B cell (primary cell): Measurements from ENCODE around the gene PPP6R2. TPM values are rescaled to one million over a fixed set of nuclear protein-coding genes. Genes with fewer than 3 reads are reported as not detected.

Experiments used
- ATAC-seq: fragments of 200-7000 bp; cut with Tn5 transposase; one replicate; pipeline ENCODE4 v1.10.0; 2021; ENCODE audit warnings: low read depth, mild to moderate bottlenecking, moderate number of reproducible peaks, moderate library complexity
- CTCF ChIA-PET: fragments of 350-600 bp; sonication (Branson Sonifier 250); formaldehyde crosslinking; loops from one replicate; lab custom pipeline; 2021; ENCODE audit warnings: antibody characterized with exemption, inconsistent platforms; lab: Charles Lee
- POLR2A ChIA-PET: fragments of 350-600 bp; sonication (Branson Sonifier 250); formaldehyde crosslinking; loops from one replicate; lab custom pipeline; 2021; ENCODE audit warnings: antibody characterized with exemption; lab: Charles Lee
- DNase-seq: peaks from one replicate; pipeline ENCODE4 v3.0.0; 2013
- H2AFZ ChIP-seq: 2 replicates; pipeline ENCODE4 v1.6.1; 2012; ENCODE audit warnings: mild to moderate bottlenecking, low read depth, low read length; ENCODE audit not compliant: insufficient read depth, poor library complexity, severe bottlenecking
- H3K27ac ChIP-seq, 2 donors: 1 replicate in 1 of 2; 2 replicates in 1 of 2; pipeline ENCODE4 v1.5.1; 2012 to 2013; ENCODE audit warnings: low read length in 2 of 2, mild to moderate bottlenecking in 2 of 2, moderate library complexity in 1 of 2
- H3K27me3 ChIP-seq, 4 experiments: fragments of 200-600 bp in 1 of 4; sonication (generic) in 1 of 4; replicated peaks in 1 of 4; 1 replicate in 2 of 4; 2 replicates in 2 of 4; pipeline versions ENCODE4 v1.6.1 to v1.7.0; 2013 to 2016; ENCODE audit warnings: low read length in 3 of 4, mild to moderate bottlenecking in 2 of 4, mixed read lengths in 1 of 4, moderate library complexity in 1 of 4; ENCODE audit not compliant: insufficient read depth in 4 of 4, control insufficient read depth in 3 of 4; ENCODE audit errors: control extremely low read depth in 1 of 4
- H3K36me3 ChIP-seq, 2 experiments: replicated peaks in 1 of 2; 1 replicate in 1 of 2; 2 replicates in 1 of 2; pipeline versions ENCODE4 v1.6.1 to v1.7.1; 2013; ENCODE audit warnings: low read length in 1 of 2; ENCODE audit not compliant: insufficient read depth in 2 of 2, control insufficient read depth in 1 of 2; ENCODE audit errors: control extremely low read depth in 1 of 2, extremely low read depth in 1 of 2
- H3K4me1 ChIP-seq, 2 donors: fragments of 200-600 bp in 1 of 2; sonication (generic) in 1 of 2; 1 replicate in 1 of 2; 2 replicates in 1 of 2; pipeline versions ENCODE4 v1.5.1 to v1.6.1; 2013 to 2017; ENCODE audit warnings: low read length in 2 of 2; ENCODE audit not compliant: control insufficient read depth in 2 of 2, insufficient read depth in 2 of 2
- H3K4me2 ChIP-seq: replicated peaks from 2 replicates; pipeline ENCODE3; 2012; ENCODE audit warnings: mild to moderate bottlenecking, low read depth, low read length; ENCODE audit not compliant: poor library complexity, severe bottlenecking
- H3K4me3 ChIP-seq, 5 experiments: fragments of 200-600 bp in 1 of 5; sonication (generic) in 1 of 5; 1 replicate in 3 of 5; 2 replicates in 2 of 5; pipeline versions ENCODE4 v1.5.1 to v1.7.0; 2011 to 2016; ENCODE audit warnings: low read length in 4 of 5, mild to moderate bottlenecking in 4 of 5, low read depth in 2 of 5, control low read depth in 1 of 5, moderate library complexity in 1 of 5; ENCODE audit not compliant: insufficient read depth in 1 of 5; ENCODE audit errors: control extremely low read depth in 1 of 5, extremely low read depth in 1 of 5
- H3K79me2 ChIP-seq: fragments of 200-600 bp; sonication (generic); one replicate; pipeline ENCODE4 v1.6.0; 2016; ENCODE audit warnings: low read length; ENCODE audit not compliant: control insufficient read depth, insufficient read depth
- H3K9ac ChIP-seq: fragments of 200-600 bp; sonication (generic); 2 replicates; pipeline ENCODE4 v1.6.1; 2017; ENCODE audit warnings: mild to moderate bottlenecking, low read length, moderate library complexity
- H3K9me3 ChIP-seq, 3 donors: one replicate each; pipeline versions ENCODE4 v1.6.1 to v1.7.1; 2013; ENCODE audit warnings: low read length in 2 of 3; ENCODE audit not compliant: control insufficient read depth in 2 of 3, insufficient read depth in 1 of 3; ENCODE audit errors: control extremely low read depth in 1 of 3
- H4K20me1 ChIP-seq: 2 replicates; pipeline ENCODE4 v1.6.0; 2012; ENCODE audit warnings: mild to moderate bottlenecking, low read length; ENCODE audit not compliant: insufficient read depth, control insufficient read depth, poor library complexity, severe bottlenecking
- H3K27ac Mint-ChIP-seq: one replicate; pipeline ENCODE4 v1.8.0; 2021; ENCODE audit warnings: mixed read lengths
- H3K27me3 Mint-ChIP-seq: one replicate; pipeline ENCODE4 v1.8.0; 2021; ENCODE audit warnings: mixed read lengths
- H3K4me1 Mint-ChIP-seq: one replicate; pipeline ENCODE4 v1.8.0; 2021; ENCODE audit warnings: mixed read lengths
- H3K4me3 Mint-ChIP-seq: one replicate; pipeline ENCODE4 v1.8.0; 2021; ENCODE audit warnings: mixed read lengths
- H3K9me3 Mint-ChIP-seq: one replicate; pipeline ENCODE4 v1.8.0; 2022; ENCODE audit warnings: mixed read lengths; ENCODE audit not compliant: insufficient read depth
- CTCF ChIP-seq: fragments of 200-600 bp; IDR thresholded peaks from one replicate; pipeline ENCODE4 v1.8.0; 2022; ENCODE audit warnings: antibody characterized with exemption, mild to moderate bottlenecking
- EZH2 ChIP-seq: IDR thresholded peaks from 2 replicates; pipeline ENCODE4 v1.6.1; 2012; ENCODE audit warnings: borderline replicate concordance, low read depth, mild to moderate bottlenecking, moderate library complexity, low read length; ENCODE audit not compliant: insufficient read depth, poor library complexity, severe bottlenecking
- WGBS: methylation state at CpG from one replicate; pipeline ENCODE4 v1.1.5; 2013; ENCODE audit warnings: missing lambda C conversion rate; ENCODE audit not compliant: insufficient coverage; 5-methylcytosine and 5-hydroxymethylcytosine counted together
- intact Hi-C: fragments of 100-400 bp; cut with micrococcal nuclease; formaldehyde crosslinking; loops from one replicate; pipeline ENCODE4 v1.10.0; 2022
- polyA plus RNA-seq: library from polyadenylated mRNA; depleted of rRNA; stranded (reverse); fragments of >200 nt; gene quantifications from 2 replicates; pipeline ENCODE4 v1.2.3, GENCODE V29; 2012
- total RNA-seq, 2 donors: library from RNA; stranded (reverse); fragments of 120-200 nt in 1 of 2; gene quantifications; 1 replicate in 1 of 2; 2 replicates in 1 of 2; pipeline versions ENCODE4 v1.2.3 to v1.2.4, GENCODE V29; 2013 to 2022

PPP6R2 gene
- total and polyA plus RNA-seq, 2 donors (not counting 1 experiment from before 2014, with no cell fraction given), result 91.4 to 98.7 TPM

- ATAC-seq (no peak), DNase-seq (no peak)
- H3K4me3 Mint-ChIP-seq, result no peak overlapping the region
- no peak overlapping the region for H3K27ac Mint-ChIP-seq
- H3K27me3 ChIP-seq, result peaks cover 0 to 7% (median 1%) of the 10 kb centered on the region in 4 experiments
- ChIA-PET POLR2A (interaction anchor here (0.9 to 1.2 kb wide), 3 partner anchors 10 to 12 kb away, joined by 3 read pairs; no protein-coding TSS in a partner anchor), CTCF (interaction anchor here (0.9 kb wide), 1 partner anchor 59 kb away, joined by 3 read pairs; no protein-coding TSS in a partner anchor)
- H4K20me1 ChIP-seq, result no peaks in the 10 kb centered on the region
- H3K4me2 ChIP-seq, result no peak overlapping the region
- no peak overlapping the region for H3K4me3 ChIP-seq
- intact Hi-C loops, result no loop called here
- peaks cover 41 to 62% of the 10 kb centered on the region in 2 donors for H3K4me1 ChIP-seq
- H3K4me1 Mint-ChIP-seq, result peaks cover 28% of the 10 kb centered on the region
- H3K9me3 ChIP-seq, result peaks cover 0 to 2% (median 0%) of the 10 kb centered on the region in 3 donors
- no peaks in the 10 kb centered on the region for H3K36me3 ChIP-seq
- H3K27ac ChIP-seq, result no peak overlapping the region
- no peaks in the 10 kb centered on the region for H3K9me3 Mint-ChIP-seq
- WGBS, result 79% methylated on average over 23 of the region's 23 CpGs
- TF ChIP-seq CTCF (no peak), EZH2 (no peak)
- H3K27me3 Mint-ChIP-seq, result no peaks in the 10 kb centered on the region
- H3K79me2 ChIP-seq, result no peaks in the 10 kb centered on the region
- no peak overlapping the region for H2AFZ ChIP-seq
- H3K9ac ChIP-seq, result no peak overlapping the region
Observed at GRCh38 chr22:50311606-50312351, 31.3 kb upstream of the PPP6R2 start.

GRCh38 chr22:50312371-50312770, 30.8 kb upstream of the PPP6R2 start:
- no peak overlapping the region for H3K4me3 Mint-ChIP-seq
- peaks cover 30% of the 10 kb centered on the region for H3K4me1 Mint-ChIP-seq
- H3K79me2 ChIP-seq, result no peaks in the 10 kb centered on the region
- no peak overlapping the region for H2AFZ ChIP-seq
- POLR2A ChIA-PET, result interaction anchor here (0.9 to 1.1 kb wide), 2 partner anchors 9 to 12 kb away, joined by 3 read pairs; no protein-coding TSS in a partner anchor
- no peak overlapping the region for H3K27ac Mint-ChIP-seq
- H3K27me3 ChIP-seq, result peaks cover 0 to 5% (median 0%) of the 10 kb centered on the region in 4 experiments
- no peak overlapping the region for H3K4me3 ChIP-seq
- no peak overlapping the region for H3K9ac ChIP-seq
- H4K20me1 ChIP-seq, result no peaks in the 10 kb centered on the region
- H3K9me3 Mint-ChIP-seq, result no peaks in the 10 kb centered on the region
- ATAC-seq (no peak), DNase-seq (no peak)
- H3K27me3 Mint-ChIP-seq, result no peaks in the 10 kb centered on the region
- H3K27ac ChIP-seq, result no peak overlapping the region
- H3K36me3 ChIP-seq, result no peaks in the 10 kb centered on the region
- H3K9me3 ChIP-seq, result peaks cover 0 to 2% (median 0%) of the 10 kb centered on the region in 3 donors
- no peak overlapping the region for H3K4me2 ChIP-seq
- WGBS, result 96% methylated on average over 4 of the region's 12 CpGs
- H3K4me1 ChIP-seq, result peaks cover 38 to 60% of the 10 kb centered on the region in 2 donors
- CTCF ChIA-PET, result interaction anchor here (0.9 kb wide), 1 partner anchor 60 kb away, joined by 3 read pairs; no protein-coding TSS in a partner anchor
- TF ChIP-seq EZH2 (no peak), CTCF (no peak)
- intact Hi-C loops, result no loop called here
